ENCODE measurements around the gene RFTN1. TPM values are rescaled to one million over a fixed set of nuclear protein-coding genes. Genes with fewer than 3 reads are reported as not detected.

The RFTN1 gene
- total RNA-seq, 1 donor from 2014 or later, result 0.92 TPM

GRCh38 chr3:16550305-16550675, 36.8 kb upstream of the RFTN1 start:
- H3K27ac ChIP-seq, result no peak overlapping the region
- Mint-ChIP-seq H3K9me3 (no peaks in the 10 kb centered on the region), H3K36me3 (no peaks in the 10 kb centered on the region), H3K4me1 (peaks cover 14% of the 10 kb centered on the region), H3K27me3 (ENCODE audit: insufficient read depth, low read depth) (peaks cover 4% of the 10 kb centered on the region), H3K4me3 (peak overlapping the region; percentile 12), H3K27ac (no peak overlapping the region)
- no peak overlapping the region for H3K4me2 ChIP-seq
- H3K4me3 ChIP-seq, result no peak overlapping the region
- DNase-seq (ENCODE audit: low spot score), result no peak
- no peak overlapping the region for H3K9ac ChIP-seq
- no peak overlapping the region for H2AFZ ChIP-seq (replicated peaks)
- no peaks in the 10 kb centered on the region for H3K27me3 ChIP-seq
- no peaks in the 10 kb centered on the region for H3K9me3 ChIP-seq (ENCODE audit: low read depth)
- no peaks in the 10 kb centered on the region for H4K20me1 ChIP-seq (ENCODE audit: low read depth)
- H3K79me2 ChIP-seq (ENCODE audit: low read depth), result no peaks in the 10 kb centered on the region
- H3K36me3 ChIP-seq, result no peaks in the 10 kb centered on the region
- no peak for TF ChIP-seq EZH2 (IDR thresholded peaks at IDR 0.05)
- TF ChIP-seq CTCF (IDR thresholded peaks at IDR 0.05), result no peak
- TF ChIP-seq EZH2phosphoT487 (IDR thresholded peaks at IDR 0.05), result no peak
- H3K4me1 ChIP-seq, result peaks cover 4% of the 10 kb centered on the region
- H3F3A ChIP-seq (ENCODE audit: low read depth), result no peaks in the 10 kb centered on the region

GRCh38 chr3:16548721-16549120, 35.2 kb upstream of the RFTN1 start:
- no peak for DNase-seq (ENCODE audit: low spot score)
- H3K9me3 ChIP-seq (ENCODE audit: low read depth), result no peaks in the 10 kb centered on the region
- H3K9ac ChIP-seq, result no peak overlapping the region
- H3K4me2 ChIP-seq, result no peak overlapping the region
- TF ChIP-seq EZH2 (IDR thresholded peaks at IDR 0.05) (no peak), EZH2phosphoT487 (IDR thresholded peaks at IDR 0.05) (no peak), CTCF (IDR thresholded peaks at IDR 0.05) (no peak)
- H3K36me3 ChIP-seq, result no peaks in the 10 kb centered on the region
- no peaks in the 10 kb centered on the region for H3K79me2 ChIP-seq (ENCODE audit: low read depth)
- H3K4me3 ChIP-seq, result no peak overlapping the region
- H4K20me1 ChIP-seq (ENCODE audit: low read depth), result no peaks in the 10 kb centered on the region
- H3K9me3 Mint-ChIP-seq, result no peaks in the 10 kb centered on the region
- no peak overlapping the region for H3K27ac ChIP-seq
- peaks cover 4% of the 10 kb centered on the region for H3K4me1 ChIP-seq
- H3K27me3 Mint-ChIP-seq (ENCODE audit: insufficient read depth, low read depth), result peaks cover 3% of the 10 kb centered on the region
- no peaks in the 10 kb centered on the region for H3F3A ChIP-seq (ENCODE audit: low read depth)
- no peaks in the 10 kb centered on the region for H3K27me3 ChIP-seq
- no peak overlapping the region for H3K4me3 Mint-ChIP-seq
- no peak overlapping the region for H3K27ac Mint-ChIP-seq
- H3K36me3 Mint-ChIP-seq, result no peaks in the 10 kb centered on the region
- no peak overlapping the region for H2AFZ ChIP-seq (replicated peaks)
- H3K4me1 Mint-ChIP-seq, result peaks cover 15% of the 10 kb centered on the region

GRCh38 chr3:16547561-16548357, 34.3 kb upstream of the RFTN1 start:
- Histone ChIP-seq H3K4me3 (no peak overlapping the region), H3K36me3 (no peaks in the 10 kb centered on the region), H3K9me3 (ENCODE audit: low read depth) (no peaks in the 10 kb centered on the region), H3K4me1 (peaks cover 4% of the 10 kb centered on the region), H3F3A (ENCODE audit: low read depth) (no peaks in the 10 kb centered on the region), H3K27me3 (no peaks in the 10 kb centered on the region), H3K27ac (no peak overlapping the region), H3K4me2 (no peak overlapping the region), H3K9ac (no peak overlapping the region), H4K20me1 (ENCODE audit: low read depth) (no peaks in the 10 kb centered on the region), H2AFZ (replicated peaks) (no peak overlapping the region), H3K79me2 (ENCODE audit: low read depth) (no peaks in the 10 kb centered on the region)
- DNase-seq (ENCODE audit: low spot score), result no peak
- Mint-ChIP-seq H3K27me3 (ENCODE audit: insufficient read depth, low read depth) (peaks cover 2% of the 10 kb centered on the region), H3K4me1 (peaks cover 15% of the 10 kb centered on the region), H3K36me3 (no peaks in the 10 kb centered on the region), H3K9me3 (no peaks in the 10 kb centered on the region), H3K27ac (no peak overlapping the region), H3K4me3 (no peak overlapping the region)
- TF ChIP-seq EZH2phosphoT487 (IDR thresholded peaks at IDR 0.05) (no peak), EZH2 (IDR thresholded peaks at IDR 0.05) (no peak), CTCF (IDR thresholded peaks at IDR 0.05) (no peak)
